ENCODE measurements around the gene PPIP5K1.

- TF ChIP-seq POLR2A (IDR thresholded peaks at IDR 0.05), result no peak
- no peak for TF ChIP-seq CTCF (IDR thresholded peaks at IDR 0.05)
Observed at GRCh38 chr15:43527802-43528541, 62.0 kb downstream of the PPIP5K1 start.

All from tibial nerve (tissue), 3 donors.